Adipocyte (in vitro differentiated cells): ENCODE data around the gene OR4C6.

ENCODE experiments used
- DNase-seq: peaks from one replicate; pipeline ENCODE4 v3.0.0-alpha.2; 2015; ENCODE audit warnings: low read depth
- H3K27me3 ChIP-seq: replicated peaks from 2 replicates; pipeline ENCODE4 v1.7.0; 2013; ENCODE audit warnings: mild to moderate bottlenecking, low read length, moderate library complexity; ENCODE audit not compliant: control insufficient read depth, insufficient read depth
- H3K36me3 ChIP-seq: 2 replicates; pipeline ENCODE4 v1.7.0; 2013; ENCODE audit warnings: low read length, mild to moderate bottlenecking, moderate library complexity; ENCODE audit not compliant: control insufficient read depth, insufficient read depth, severe bottlenecking
- H3K4me1 ChIP-seq: 2 replicates; pipeline ENCODE4 v1.7.0; 2013; ENCODE audit warnings: mild to moderate bottlenecking, low read length, moderate library complexity; ENCODE audit not compliant: control insufficient read depth, insufficient read depth
- H3K4me3 ChIP-seq: 2 replicates; pipeline ENCODE4 v1.7.0; 2013; ENCODE audit warnings: mild to moderate bottlenecking, low read length, moderate library complexity
- H3K9ac ChIP-seq: 2 replicates; pipeline ENCODE4 v1.7.0; 2013; ENCODE audit warnings: mild to moderate bottlenecking, low read length, moderate library complexity
- H3K9me3 ChIP-seq: 2 replicates; pipeline ENCODE4 v1.7.0; 2013; ENCODE audit warnings: mild to moderate bottlenecking, low read length, moderate library complexity; ENCODE audit not compliant: control insufficient read depth

OR4C6 gene

DNA sequence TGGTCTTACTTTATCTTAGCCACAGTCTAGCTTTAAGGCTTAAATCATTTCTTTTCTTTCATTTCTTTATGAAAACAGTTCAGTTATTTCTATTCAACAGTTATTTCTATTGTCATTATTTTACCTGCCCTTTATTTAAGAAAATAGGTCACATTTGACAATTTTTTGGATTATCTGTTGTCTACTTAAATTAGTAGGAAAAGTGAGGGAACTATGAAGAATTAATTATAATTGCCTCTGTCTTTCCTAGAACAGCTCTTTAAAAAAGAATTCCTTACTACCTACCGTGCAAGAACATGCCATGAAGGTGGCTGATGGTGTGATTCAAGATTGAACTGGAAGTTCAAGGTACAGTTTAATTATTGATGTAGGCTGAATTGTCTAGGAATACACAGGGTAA, at the start of gene OR4C6:
Gene OR4C6 (plus strand): TSS at position 301 of the 400 bp plus-strand sequence. CDS start 2,966 bp downstream, outside the sequence.
- DNase-seq = no peak
- H3K27me3 ChIP-seq = no peaks in the 10 kb centered on the region
- H3K9ac ChIP-seq = no peak within 1 kb of the TSS
- no peaks in the 10 kb centered on the region for H3K4me1 ChIP-seq
- no peak within 1 kb of the TSS for H3K4me3 ChIP-seq
- no peaks in the 10 kb centered on the region for H3K9me3 ChIP-seq
- no peaks in the 10 kb centered on the region for H3K36me3 ChIP-seq

DNA sequence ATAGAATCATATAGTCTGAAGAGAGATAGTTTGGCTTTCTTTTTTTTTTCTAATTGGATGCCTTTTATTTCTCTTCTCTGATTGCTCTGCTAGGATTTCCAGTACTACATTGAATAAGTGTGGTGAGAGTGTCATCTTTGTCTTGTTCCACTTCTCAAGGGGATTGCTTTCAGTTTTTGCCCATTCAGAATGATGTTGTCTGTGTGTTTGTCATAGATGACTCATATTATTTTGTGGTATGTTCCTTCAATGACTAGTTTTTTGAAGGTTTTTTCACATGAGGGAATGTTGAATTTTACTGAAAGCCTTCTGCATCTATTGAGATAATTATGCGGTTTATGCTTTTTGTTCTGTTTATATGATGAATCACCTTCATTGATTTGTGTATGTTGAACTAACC, 37.5 kb upstream of the OR4C6 start:
- DNase-seq = no peak
- H3K36me3 ChIP-seq = no peaks in the 10 kb centered on the region
- H3K4me1 ChIP-seq = no peaks in the 10 kb centered on the region
- H3K9ac ChIP-seq = no peak overlapping the region
- no peaks in the 10 kb centered on the region for H3K9me3 ChIP-seq
- H3K27me3 ChIP-seq = no peaks in the 10 kb centered on the region
- H3K4me3 ChIP-seq = no peak overlapping the region

DNA sequence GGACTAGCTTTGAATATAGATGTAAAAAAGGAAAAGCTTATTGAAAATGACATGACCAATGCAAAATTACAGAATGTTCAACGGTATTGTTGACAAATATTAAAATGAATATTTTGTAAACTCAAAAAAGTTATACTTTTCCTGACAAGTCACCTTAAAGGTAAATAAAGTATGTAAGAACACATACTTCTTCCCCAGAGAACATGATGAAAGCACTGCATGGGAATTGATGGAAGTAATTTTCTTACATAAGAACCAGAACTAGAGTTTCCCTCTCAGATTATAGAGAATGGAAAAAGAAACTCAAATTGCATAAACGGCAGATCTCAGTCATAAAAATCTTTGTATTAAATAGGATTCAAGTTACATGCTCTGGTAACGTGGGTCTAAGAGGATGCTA, 27.2 kb upstream of the OR4C6 start, which contains the start of gene OR4P4:
Gene OR4P4 (plus strand): TSS at position 301 of the 400 bp plus-strand sequence.
- H3K27me3 ChIP-seq = no peaks in the 10 kb centered on the region
- H3K9me3 ChIP-seq = peaks cover 12% of the 10 kb centered on the region
- DNase-seq = no peak
- H3K36me3 ChIP-seq = no peaks in the 10 kb centered on the region
- H3K4me1 ChIP-seq = no peaks in the 10 kb centered on the region
- no peak within 1 kb of the TSS for H3K4me3 ChIP-seq
- H3K9ac ChIP-seq = no peak within 1 kb of the TSS

DNA sequence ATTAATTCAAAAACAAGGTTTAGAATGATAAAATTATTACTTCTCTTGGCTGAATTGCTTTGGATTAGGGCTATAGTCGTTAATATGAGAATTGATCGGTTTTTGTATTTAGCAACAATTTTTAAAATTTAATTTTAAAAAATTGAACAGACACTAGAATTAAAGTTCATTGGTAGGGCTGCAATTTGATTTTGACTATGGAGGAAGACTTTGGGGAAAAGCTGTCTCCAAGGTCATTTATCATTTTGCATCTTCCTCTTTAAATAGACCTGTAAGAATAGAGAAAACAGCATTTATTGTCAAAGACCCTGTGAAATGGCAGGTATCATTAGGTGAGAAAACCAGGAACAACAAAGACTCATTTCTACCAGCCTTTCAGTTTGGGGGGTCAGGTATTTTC, 14.0 kb upstream of the OR4C6 start, which contains the start of gene OR4S2:
Gene OR4S2 (plus strand): TSS at position 301 of the 400 bp plus-strand sequence. CDS start 2,577 bp downstream, outside the sequence.
- Histone ChIP-seq H3K4me1 (no peaks in the 10 kb centered on the region), H3K9ac (no peak within 1 kb of the TSS), H3K9me3 (no peaks in the 10 kb centered on the region), H3K4me3 (no peak within 1 kb of the TSS), H3K36me3 (no peaks in the 10 kb centered on the region), H3K27me3 (no peaks in the 10 kb centered on the region)
- DNase-seq = no peak

DNA sequence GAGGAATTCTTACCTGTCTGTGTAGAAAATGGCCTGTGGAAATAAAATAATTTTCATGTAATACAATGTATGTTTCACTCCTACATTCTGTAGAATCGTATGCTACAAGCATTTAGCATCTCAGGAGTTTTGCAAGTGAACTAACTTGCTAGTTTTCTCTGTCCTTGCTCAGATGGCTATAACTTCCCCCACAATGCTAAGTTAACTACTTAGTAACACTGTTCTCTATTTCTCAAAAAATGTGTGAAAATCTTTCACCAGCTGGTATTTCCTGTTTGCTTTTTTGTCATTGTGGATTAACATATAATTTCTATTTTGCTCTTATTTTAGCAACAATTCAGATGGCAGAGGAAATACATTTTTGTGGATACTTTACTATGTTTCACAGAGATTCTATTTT, 9.4 kb upstream of the OR4C6 start:
- H3K4me3 ChIP-seq = no peak overlapping the region
- no peak for DNase-seq
- H3K4me1 ChIP-seq = no peaks in the 10 kb centered on the region
- peaks cover 6% of the 10 kb centered on the region for H3K9me3 ChIP-seq
- no peak overlapping the region for H3K9ac ChIP-seq
- no peaks in the 10 kb centered on the region for H3K36me3 ChIP-seq
- H3K27me3 ChIP-seq = no peaks in the 10 kb centered on the region

DNA sequence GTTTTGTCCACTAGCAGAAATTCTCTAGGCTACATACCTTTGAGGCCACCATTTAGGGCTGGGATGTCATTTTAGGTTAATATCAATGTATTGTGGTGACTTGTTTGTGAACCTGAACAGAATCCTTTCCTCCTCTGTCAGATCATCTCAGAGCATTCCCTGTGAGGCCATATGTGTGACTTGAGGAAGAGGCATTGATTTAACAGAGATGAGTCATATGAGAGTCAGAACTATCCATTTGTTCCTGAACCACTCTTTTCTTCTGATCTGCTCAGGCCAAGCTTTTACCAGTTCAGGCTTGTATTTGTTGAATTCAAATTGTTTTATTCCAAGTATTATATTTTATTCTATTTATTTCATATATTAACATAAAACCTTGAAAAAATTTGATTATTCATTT, 6.9 kb upstream of the OR4C6 start:
- Histone ChIP-seq H3K9me3 (peaks cover 6% of the 10 kb centered on the region), H3K27me3 (no peaks in the 10 kb centered on the region), H3K4me1 (no peaks in the 10 kb centered on the region), H3K4me3 (no peak overlapping the region), H3K9ac (no peak overlapping the region), H3K36me3 (no peaks in the 10 kb centered on the region)
- DNase-seq = no peak

DNA sequence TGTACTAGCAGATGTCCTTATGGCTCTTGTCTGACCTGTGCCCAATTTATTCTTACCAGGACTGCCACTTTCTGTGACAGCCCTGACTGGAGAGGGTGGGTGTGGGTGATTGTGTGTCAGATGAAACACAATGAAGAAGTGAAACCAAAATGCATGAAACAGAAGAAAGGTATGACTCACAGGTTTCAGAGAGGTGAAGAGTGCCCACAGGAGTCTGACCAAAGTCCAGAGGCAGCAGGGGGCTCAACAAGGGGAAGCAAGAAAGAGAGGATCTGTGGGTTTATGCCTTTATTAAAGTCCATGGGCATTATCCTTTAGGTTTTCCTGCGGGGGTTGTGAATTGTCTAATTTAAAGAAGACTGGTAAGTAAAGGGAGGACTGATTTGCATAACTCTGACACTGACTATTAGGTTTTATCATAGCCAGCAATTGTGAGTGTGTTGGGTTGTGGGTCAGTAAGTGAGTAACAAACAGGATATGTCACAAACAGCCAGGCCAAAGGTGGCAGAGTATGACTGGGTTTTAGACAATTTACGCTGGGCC, 3.9 kb upstream of the OR4C6 start:
- no peak overlapping the region for H3K9ac ChIP-seq
- H3K27me3 ChIP-seq = no peaks in the 10 kb centered on the region
- H3K9me3 ChIP-seq = peaks cover 6% of the 10 kb centered on the region
- no peaks in the 10 kb centered on the region for H3K4me1 ChIP-seq
- H3K4me3 ChIP-seq = no peak overlapping the region
- no peak for DNase-seq
- no peaks in the 10 kb centered on the region for H3K36me3 ChIP-seq

- Histone ChIP-seq H3K4me1 (no peaks in the 10 kb centered on the region), H3K27me3 (no peaks in the 10 kb centered on the region), H3K9ac (no peak overlapping the region), H3K9me3 (peaks cover 5% of the 10 kb centered on the region), H3K36me3 (no peaks in the 10 kb centered on the region), H3K4me3 (no peak overlapping the region)
- no peak for DNase-seq
Measured at GRCh38 chr11:55658608-55659007, 3.4 kb upstream of the OR4C6 start.

DNA sequence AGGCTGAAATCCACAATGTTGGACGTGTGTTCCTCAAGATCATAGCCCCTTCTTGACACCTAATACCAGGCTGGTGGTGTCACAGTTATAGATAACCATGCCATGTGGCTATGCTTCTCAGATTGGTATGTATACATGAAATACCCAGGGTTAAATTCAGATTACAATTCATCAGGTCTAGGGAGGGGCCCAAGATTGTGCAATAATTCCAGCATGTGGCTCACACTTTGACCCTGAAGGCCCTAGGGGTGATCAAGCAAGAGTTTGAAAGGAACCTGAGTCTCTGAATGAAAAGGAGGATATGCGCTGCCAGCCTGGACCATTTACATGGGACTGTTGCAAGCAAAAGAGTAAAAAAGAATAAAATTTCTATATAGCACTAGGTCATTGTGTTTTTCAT, 7.4 kb downstream of the OR4C6 start:
- Histone ChIP-seq H3K36me3 (no peaks in the 10 kb centered on the region), H3K9ac (no peak overlapping the region), H3K4me1 (no peaks in the 10 kb centered on the region), H3K27me3 (no peaks in the 10 kb centered on the region), H3K9me3 (peaks cover 4% of the 10 kb centered on the region), H3K4me3 (no peak overlapping the region)
- DNase-seq = no peak

- no peak overlapping the region for H3K9ac ChIP-seq
- H3K27me3 ChIP-seq = no peaks in the 10 kb centered on the region
Measured at GRCh38 chr11:55673860-55674259, 11.9 kb downstream of the OR4C6 start.

GRCh38 chr11:55697817-55698216, 35.8 kb downstream of the OR4C6 start:
- Histone ChIP-seq H3K9ac (no peak overlapping the region), H3K9me3 (no peaks in the 10 kb centered on the region), H3K27me3 (no peaks in the 10 kb centered on the region), H3K36me3 (no peaks in the 10 kb centered on the region), H3K4me3 (no peak overlapping the region), H3K4me1 (no peaks in the 10 kb centered on the region)
- no peak for DNase-seq

More at GRCh38 chr11:55673860-55674259, 11.9 kb downstream of the OR4C6 start:
- Histone ChIP-seq H3K9me3 (no peaks in the 10 kb centered on the region), H3K4me3 (no peak overlapping the region), H3K36me3 (no peaks in the 10 kb centered on the region), H3K4me1 (no peaks in the 10 kb centered on the region)
- no peak for DNase-seq

- no peaks in the 10 kb centered on the region for H3K36me3 ChIP-seq
- no peak overlapping the region for H3K4me3 ChIP-seq
Measured at GRCh38 chr11:55701429-55701828, 39.4 kb downstream of the OR4C6 start.

More at GRCh38 chr11:55701429-55701828, 39.4 kb downstream of the OR4C6 start:
- no peaks in the 10 kb centered on the region for H3K27me3 ChIP-seq
- peaks cover 13% of the 10 kb centered on the region for H3K9me3 ChIP-seq
- DNase-seq = no peak
- H3K9ac ChIP-seq = no peak overlapping the region
- H3K4me1 ChIP-seq = no peaks in the 10 kb centered on the region
